ENCODE measurements around the gene SHROOM1. TPM values are rescaled to one million over a fixed set of nuclear protein-coding genes. Genes with fewer than 3 reads are reported as not detected.
A peak's percentile ranks its signal among the peaks of the same experiment; 100 is the strongest.

SHROOM1 gene
- total RNA-seq, 1 donor from 2014 or later, result 24.2 TPM

- intact Hi-C loops (cut with DNase I), result no loop called here
- Histone ChIP-seq H3K27me3 (peaks cover 14% of the 10 kb centered on the region), H3K27ac (no peak overlapping the region), H3K9me3 (no peaks in the 10 kb centered on the region), H3K4me3 (no peak overlapping the region), H3K36me3 (no peaks in the 10 kb centered on the region), H3K4me1 (peaks cover 13% of the 10 kb centered on the region)
- ATAC-seq (no peak), DNase-seq (no peak)
- no peak for TF ChIP-seq CTCF (IDR thresholded peaks at IDR 0.05)
Observed at GRCh38 chr5:132817011-132817410, 13.4 kb downstream of the SHROOM1 start.

GRCh38 chr5:132816554-132816953, 13.9 kb downstream of the SHROOM1 start:
- TF ChIP-seq CTCF (IDR thresholded peaks at IDR 0.05), result no peak
- H3K4me1 ChIP-seq, result peaks cover 13% of the 10 kb centered on the region

GRCh38 chr5:132816083-132816482, 14.4 kb downstream of the SHROOM1 start:
- H3K4me1 ChIP-seq, result peaks cover 13% of the 10 kb centered on the region
- no peak overlapping the region for H3K4me3 ChIP-seq
- no peak for TF ChIP-seq CTCF (IDR thresholded peaks at IDR 0.05)
- no peak for DNase-seq
- H3K9me3 ChIP-seq, result no peaks in the 10 kb centered on the region
- peaks cover 24% of the 10 kb centered on the region for H3K27me3 ChIP-seq
- H3K27ac ChIP-seq, result no peak overlapping the region
- no peaks in the 10 kb centered on the region for H3K36me3 ChIP-seq
- no peak for ATAC-seq
- intact Hi-C loops (cut with DNase I), result no loop called here

More at GRCh38 chr5:132816554-132816953, 13.9 kb downstream of the SHROOM1 start:
- intact Hi-C loops (cut with DNase I), result no loop called here
- no peaks in the 10 kb centered on the region for H3K36me3 ChIP-seq
- no peak for ATAC-seq
- H3K9me3 ChIP-seq, result no peaks in the 10 kb centered on the region
- H3K27ac ChIP-seq, result no peak overlapping the region
- H3K27me3 ChIP-seq, result peaks cover 19% of the 10 kb centered on the region
- DNase-seq, result no peak
- no peak overlapping the region for H3K4me3 ChIP-seq

GRCh38 chr5:132815454-132815853, 15.0 kb downstream of the SHROOM1 start:
- Histone ChIP-seq H3K9me3 (no peaks in the 10 kb centered on the region), H3K4me3 (no peak overlapping the region), H3K4me1 (peaks cover 13% of the 10 kb centered on the region), H3K27ac (no peak overlapping the region), H3K27me3 (peaks cover 30% of the 10 kb centered on the region), H3K36me3 (no peaks in the 10 kb centered on the region)
- intact Hi-C loops (cut with DNase I), result no loop called here
- no peak for ATAC-seq
- no peak for TF ChIP-seq CTCF (IDR thresholded peaks at IDR 0.05)
- DNase-seq, result no peak

- no peak overlapping the region for H3K27ac ChIP-seq
- ATAC-seq (peak; percentile 4), DNase-seq (no peak)
- no peaks in the 10 kb centered on the region for H3K9me3 ChIP-seq
- peak overlapping the region; percentile 40 for H3K4me3 ChIP-seq
- H3K36me3 ChIP-seq, result no peaks in the 10 kb centered on the region
- H3K27me3 ChIP-seq, result peaks cover 32% of the 10 kb centered on the region
- H3K4me1 ChIP-seq, result peaks cover 13% of the 10 kb centered on the region
- intact Hi-C loops (cut with DNase I), result no loop called here
- no peak for TF ChIP-seq CTCF (IDR thresholded peaks at IDR 0.05)
Observed at GRCh38 chr5:132814503-132815294, 15.7 kb downstream of the SHROOM1 start.

Data from upper lobe of right lung (tissue), 1 donor.